BLaER1 (cell line): ENCODE results near the gene GJA5.

Source experiments
- H3K27ac ChIP-seq: shearing (Covaris generic); formaldehyde crosslinking; 2 replicates; pipeline ENCODE4 v1.8.1; 2022
- H3K27me3 ChIP-seq: shearing (Covaris generic); formaldehyde crosslinking; 2 replicates; pipeline ENCODE4 v1.8.1; 2022
- H3K36me3 ChIP-seq: shearing (Covaris generic); formaldehyde crosslinking; 2 replicates; pipeline ENCODE4 v1.8.1; 2022
- H3K4me1 ChIP-seq: shearing (Covaris generic); formaldehyde crosslinking; 2 replicates; pipeline ENCODE4 v1.8.1; 2022
- H3K4me2 ChIP-seq: shearing (Covaris generic); formaldehyde crosslinking; 2 replicates; pipeline ENCODE4 v1.8.1; 2022
- H3K4me3 ChIP-seq: shearing (Covaris generic); formaldehyde crosslinking; 2 replicates; pipeline ENCODE4 v1.8.1; 2022
- H3K9ac ChIP-seq: shearing (Covaris generic); formaldehyde crosslinking; 2 replicates; pipeline ENCODE4 v1.8.1; 2022
- H3K9me3 ChIP-seq: shearing (Covaris generic); formaldehyde crosslinking; 2 replicates; pipeline ENCODE4 v1.8.1; 2022
- H4K20me1 ChIP-seq: shearing (Covaris generic); formaldehyde crosslinking; 2 replicates; pipeline ENCODE4 v1.8.1; 2022
- Cebpa-rat ChIP-seq: shearing (Covaris generic); IDR thresholded peaks from 2 replicates; pipeline ENCODE4 v1.8.1; 2022

GJA5 gene

DNA sequence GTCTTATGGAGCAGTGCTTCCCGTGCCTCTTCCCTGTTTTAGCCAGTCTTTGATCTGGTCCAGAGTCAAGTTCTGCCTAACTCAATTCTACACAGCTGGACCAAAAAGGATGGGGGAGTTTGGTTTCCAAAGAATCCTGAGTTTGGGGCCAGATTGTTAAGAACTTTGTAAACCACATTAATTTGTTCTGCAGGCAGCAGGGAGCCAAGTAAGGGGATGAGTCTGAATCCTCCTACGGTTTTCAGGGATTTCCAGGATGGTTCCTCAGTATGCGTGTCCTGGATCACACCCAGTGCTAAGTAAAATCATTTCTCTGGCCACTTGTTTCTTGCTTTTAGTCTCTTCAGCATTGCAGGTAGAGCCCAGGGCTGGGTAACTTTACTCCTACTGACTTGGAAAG is 26.1 kb upstream of the GJA5 start:
- H3K4me3 ChIP-seq: no peak overlapping the region
- no peaks in the 10 kb centered on the region for H4K20me1 ChIP-seq
- H3K36me3 ChIP-seq: no peaks in the 10 kb centered on the region
- no peak overlapping the region for H3K9ac ChIP-seq
- TF ChIP-seq Cebpa-rat: no peak
- H3K4me1 ChIP-seq: 0 out of 2 replicates have a peak, but pooled peaks cover under 1% of the 10 kb centered on the region
- no peaks in the 10 kb centered on the region for H3K27me3 ChIP-seq
- no peak overlapping the region for H3K27ac ChIP-seq
- no peak overlapping the region for H3K4me2 ChIP-seq
- H3K9me3 ChIP-seq: no peaks in the 10 kb centered on the region

DNA sequence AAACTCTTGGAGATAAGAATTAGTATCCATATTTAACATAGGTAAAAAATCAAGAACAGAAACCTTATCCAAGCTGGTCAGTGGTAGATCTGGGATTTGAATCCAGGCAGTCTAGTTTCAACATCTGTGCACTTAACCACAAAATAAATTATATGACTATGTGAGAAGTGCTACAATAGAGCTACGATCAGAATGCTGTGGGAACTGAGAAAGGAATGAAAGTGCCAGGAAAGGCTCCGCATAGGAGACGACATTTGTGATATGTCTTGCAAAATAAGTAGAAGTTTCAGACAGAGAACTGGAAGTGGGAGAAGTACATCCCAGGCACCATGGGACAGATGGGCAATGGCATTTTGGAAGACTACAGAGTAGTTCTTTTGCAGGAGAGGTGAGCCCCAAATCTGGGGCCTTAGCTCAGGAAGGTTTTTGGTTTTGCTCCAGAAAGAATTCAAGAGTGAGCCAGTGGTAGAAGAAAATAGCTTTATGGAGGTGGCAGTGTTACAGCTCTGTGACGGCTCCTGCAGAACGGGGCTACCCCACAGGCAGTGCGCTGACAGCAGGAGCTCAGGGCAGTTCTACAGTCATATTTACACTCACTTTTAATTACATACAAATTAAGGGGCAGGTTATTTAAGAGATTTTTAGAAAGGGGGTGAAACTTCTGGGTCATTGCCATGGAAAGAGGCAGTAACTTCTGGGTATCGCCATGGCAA is 25.5 kb upstream of the GJA5 start:
- TF ChIP-seq Cebpa-rat: no peak
- H3K27me3 ChIP-seq: no peaks in the 10 kb centered on the region
- no peak overlapping the region for H3K27ac ChIP-seq
- no peak overlapping the region for H3K9ac ChIP-seq
- no peaks in the 10 kb centered on the region for H3K9me3 ChIP-seq
- H3K36me3 ChIP-seq: no peaks in the 10 kb centered on the region
- no peak overlapping the region for H3K4me3 ChIP-seq
- H3K4me2 ChIP-seq: no peak overlapping the region
- H4K20me1 ChIP-seq: no peaks in the 10 kb centered on the region
- H3K4me1 ChIP-seq: 0 out of 2 replicates have a peak, but pooled peaks cover 5% of the 10 kb centered on the region

DNA sequence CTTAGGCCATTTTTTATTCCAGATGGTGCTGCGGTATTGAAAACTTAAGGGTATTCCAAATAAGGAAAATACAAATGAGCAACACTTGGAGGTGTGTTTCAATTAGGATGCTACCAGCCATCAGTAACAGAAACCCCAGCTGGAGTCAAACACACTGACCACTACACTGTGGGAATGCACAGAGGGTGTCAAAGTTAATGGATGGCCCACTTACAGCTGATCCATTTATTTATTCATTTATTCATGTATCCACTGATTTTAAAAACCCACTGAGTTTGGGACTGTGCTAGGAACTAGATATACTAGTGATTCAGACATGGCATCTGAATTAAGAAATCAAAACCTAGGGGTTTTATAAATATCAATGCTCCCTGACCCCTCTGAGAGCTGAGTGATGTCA is 24.5 kb upstream of the GJA5 start:
- no peak overlapping the region for H3K9ac ChIP-seq
- no peak overlapping the region for H3K27ac ChIP-seq
- no peaks in the 10 kb centered on the region for H4K20me1 ChIP-seq
- no peak overlapping the region for H3K4me3 ChIP-seq
- no peak overlapping the region for H3K4me2 ChIP-seq
- H3K4me1 ChIP-seq: 0 out of 2 replicates have a peak, but pooled peaks cover 5% of the 10 kb centered on the region
- no peaks in the 10 kb centered on the region for H3K27me3 ChIP-seq
- H3K36me3 ChIP-seq: no peaks in the 10 kb centered on the region
- no peak for TF ChIP-seq Cebpa-rat
- H3K9me3 ChIP-seq: no peaks in the 10 kb centered on the region

DNA sequence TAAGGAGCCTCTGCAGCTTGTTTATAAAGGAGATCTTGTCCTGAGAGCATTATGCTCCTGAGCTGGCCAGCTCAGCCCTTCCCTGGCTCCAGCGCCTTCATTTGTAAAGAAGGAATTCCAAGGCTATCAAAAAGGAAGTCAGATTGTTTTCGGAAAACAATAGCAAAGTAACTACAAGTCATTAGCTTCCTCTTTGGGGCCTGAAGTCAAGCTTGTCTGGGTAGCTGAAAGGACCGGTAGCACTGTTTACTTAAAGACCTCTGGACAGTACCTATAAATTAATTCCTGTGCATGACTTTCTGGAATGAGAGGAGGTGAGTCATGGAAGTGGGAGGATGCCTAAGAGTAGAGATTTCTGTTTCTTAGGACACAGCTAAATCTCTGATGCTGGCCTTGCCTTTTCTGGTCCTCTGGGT is 20.7 kb upstream of the GJA5 start:
- H3K9me3 ChIP-seq: no peaks in the 10 kb centered on the region
- H3K4me2 ChIP-seq: no peak overlapping the region

DNA sequence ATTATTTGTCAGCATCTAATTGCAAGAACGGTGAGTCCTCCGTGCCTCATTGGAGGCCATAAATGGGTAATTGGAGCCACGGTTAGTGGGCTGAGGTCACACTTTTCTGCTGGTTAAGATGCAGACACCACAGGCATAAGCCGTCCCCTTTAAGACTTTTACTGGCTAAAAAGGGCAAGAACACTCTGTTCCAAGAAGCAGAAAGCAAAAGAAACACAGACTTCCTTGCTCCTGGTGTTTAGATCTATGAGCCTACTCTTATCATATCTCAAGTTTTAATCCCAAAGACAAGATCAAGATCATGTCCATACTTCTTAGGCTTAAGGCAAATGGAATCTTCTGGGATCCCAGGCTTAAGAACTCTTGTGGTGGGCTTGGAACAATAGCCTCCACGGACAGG is 17.3 kb upstream of the GJA5 start:
- no peak for TF ChIP-seq Cebpa-rat
- Histone ChIP-seq H3K9ac (no peak overlapping the region), H3K36me3 (no peaks in the 10 kb centered on the region), H3K9me3 (no peaks in the 10 kb centered on the region), H3K4me1 (peaks cover 15% of the 10 kb centered on the region), H3K4me2 (no peak overlapping the region), H3K4me3 (no peak overlapping the region), H3K27me3 (no peaks in the 10 kb centered on the region), H4K20me1 (no peaks in the 10 kb centered on the region), H3K27ac (no peak overlapping the region)

More for the DNA sequence above, 20.7 kb upstream of the GJA5 start:
- Histone ChIP-seq H3K9ac (no peak overlapping the region), H3K27me3 (no peaks in the 10 kb centered on the region), H3K36me3 (no peaks in the 10 kb centered on the region), H3K27ac (no peak overlapping the region), H4K20me1 (no peaks in the 10 kb centered on the region), H3K4me3 (no peak overlapping the region), H3K4me1 (0 out of 2 replicates have a peak, but pooled peaks cover 5% of the 10 kb centered on the region)
- TF ChIP-seq Cebpa-rat: no peak

DNA sequence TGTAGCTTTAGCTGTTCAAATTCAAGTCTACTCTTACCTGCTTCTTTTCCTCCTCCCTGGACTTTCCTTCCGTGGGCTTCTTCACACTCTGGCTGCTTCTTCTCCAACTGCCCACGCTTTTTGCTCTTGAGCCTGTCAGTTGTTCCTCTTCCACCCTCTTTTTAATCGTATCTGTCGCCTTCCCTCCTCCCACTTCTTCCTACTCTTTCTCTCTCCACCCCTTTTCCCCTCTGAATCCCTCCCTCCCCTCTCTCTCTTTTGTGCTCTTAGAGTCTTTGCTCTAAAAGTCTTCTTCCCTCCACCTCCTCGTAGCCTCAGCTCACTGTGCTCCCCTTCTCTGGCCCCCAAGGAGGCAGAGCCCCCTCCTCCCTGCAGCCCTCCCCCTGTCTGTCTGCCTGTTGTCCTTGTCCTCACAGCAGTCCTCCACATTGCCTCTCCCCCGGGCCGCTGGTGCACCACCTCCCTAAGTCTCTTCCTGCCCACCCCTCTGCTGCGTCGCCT is 12.9 kb upstream of the GJA5 start:
- no peaks in the 10 kb centered on the region for H4K20me1 ChIP-seq
- 0 out of 2 replicates have a peak overlapping the region, but pooled peaks have one; percentile 36 for H3K9ac ChIP-seq
- peak overlapping the region; percentile 16; the same call in 1 of the 2 replicates for H3K27ac ChIP-seq
- no peaks in the 10 kb centered on the region for H3K36me3 ChIP-seq
- H3K4me3 ChIP-seq: no peak overlapping the region
- no peaks in the 10 kb centered on the region for H3K27me3 ChIP-seq
- H3K4me1 ChIP-seq: peaks cover 45% of the 10 kb centered on the region
- no peak for TF ChIP-seq Cebpa-rat
- H3K9me3 ChIP-seq: no peaks in the 10 kb centered on the region
- H3K4me2 ChIP-seq: peak overlapping the region; percentile 84

DNA sequence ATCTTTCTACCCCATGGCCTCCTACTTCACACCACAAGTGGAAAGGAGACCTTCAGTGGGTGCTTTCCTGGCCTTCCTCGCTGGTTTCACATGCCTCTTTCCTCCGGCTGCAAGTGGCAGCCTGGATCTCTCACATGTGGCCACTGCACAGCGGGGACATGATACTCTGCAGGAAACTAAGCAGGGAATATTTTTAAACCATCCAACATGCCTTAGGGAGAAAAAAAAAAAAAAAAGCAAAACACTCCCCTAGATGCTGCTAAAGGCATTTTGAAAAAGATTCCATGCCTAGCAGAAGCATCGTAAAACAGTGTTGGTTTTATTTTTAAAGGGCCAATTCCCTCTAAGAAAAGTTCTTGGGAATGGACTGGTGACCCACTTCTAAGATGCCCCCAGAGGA is 12.2 kb upstream of the GJA5 start:
- Histone ChIP-seq H3K36me3 (no peaks in the 10 kb centered on the region), H3K27me3 (no peaks in the 10 kb centered on the region), H4K20me1 (no peaks in the 10 kb centered on the region), H3K27ac (peak overlapping the region; percentile 67; the same call in 1 of the 2 replicates), H3K4me1 (peaks cover 45% of the 10 kb centered on the region), H3K4me3 (0 out of 2 replicates have a peak overlapping the region, but pooled peaks have one; percentile 16), H3K4me2 (peak overlapping the region; percentile 84), H3K9me3 (no peaks in the 10 kb centered on the region), H3K9ac (no peak overlapping the region)
- no peak for TF ChIP-seq Cebpa-rat

DNA sequence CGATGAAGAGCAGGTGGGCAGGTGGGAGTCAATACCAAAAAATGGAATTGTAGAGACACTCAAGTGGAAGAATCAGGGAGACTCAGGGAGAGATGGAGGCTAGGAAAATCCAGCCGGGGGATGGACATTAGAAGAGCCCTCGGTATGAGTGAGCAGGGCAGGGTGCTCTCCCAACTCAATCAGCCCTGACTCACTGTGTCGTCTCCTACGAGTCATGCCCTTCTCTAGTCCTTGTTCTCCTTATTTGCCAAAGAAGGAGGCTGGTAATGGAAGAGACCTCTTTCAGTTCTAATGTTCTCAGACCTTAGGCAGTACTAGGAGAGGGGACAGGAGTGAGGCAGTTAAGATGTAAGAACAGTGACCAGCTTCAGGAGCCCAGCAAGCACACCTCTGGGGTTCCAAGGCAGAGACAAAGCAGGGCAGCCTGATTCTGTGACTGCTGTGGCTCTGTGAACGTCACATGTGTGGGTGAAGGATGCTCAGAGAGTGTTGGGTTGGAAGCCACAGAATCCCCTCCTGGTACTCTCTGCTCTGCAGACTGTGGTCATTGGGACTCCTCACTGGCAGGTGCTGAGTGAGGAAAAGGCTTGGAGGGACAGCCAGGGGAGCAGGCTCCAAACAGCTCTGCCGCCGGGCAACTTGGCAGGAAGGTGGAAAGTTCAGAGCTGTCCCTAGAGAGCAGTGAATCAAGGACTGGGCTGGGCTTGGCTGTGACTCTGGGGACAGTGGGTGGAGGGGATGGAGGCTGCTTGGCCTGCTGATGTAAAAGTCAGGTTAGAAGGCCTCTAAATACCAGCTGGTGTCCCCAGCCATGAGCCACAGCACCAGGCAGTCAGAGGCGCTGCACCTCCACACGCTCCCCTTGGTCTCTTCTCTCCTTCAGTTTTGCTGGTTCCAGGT is 11.1 kb upstream of the GJA5 start:
- H3K4me2 ChIP-seq: peak overlapping the region; percentile 84

DNA sequence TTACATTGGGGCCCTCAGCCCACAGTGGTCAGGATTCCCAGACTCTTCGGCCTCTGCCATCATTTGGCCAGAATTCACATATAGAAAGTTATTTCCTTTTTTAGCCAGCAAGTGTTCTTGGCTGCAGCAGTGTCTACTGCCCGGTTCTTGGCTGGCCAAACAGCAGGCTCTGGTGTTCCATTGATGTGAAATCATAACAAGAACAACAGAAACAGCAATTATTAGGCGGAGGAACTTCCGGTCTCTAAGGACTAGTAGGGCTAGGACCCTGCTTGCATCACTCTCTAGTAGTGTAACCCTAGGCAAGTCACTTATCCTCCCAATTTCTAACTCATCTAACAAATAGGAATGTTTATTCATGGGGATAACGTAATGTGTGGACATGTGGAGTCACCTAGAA is 8.7 kb upstream of the GJA5 start:
- H3K27me3 ChIP-seq: no peaks in the 10 kb centered on the region
- H3K4me3 ChIP-seq: no peak overlapping the region
- H3K36me3 ChIP-seq: no peaks in the 10 kb centered on the region
- TF ChIP-seq Cebpa-rat: no peak
- H3K9me3 ChIP-seq: no peaks in the 10 kb centered on the region
- no peak overlapping the region for H3K9ac ChIP-seq
- peaks cover 48% of the 10 kb centered on the region for H3K4me1 ChIP-seq
- no peak overlapping the region for H3K4me2 ChIP-seq
- no peak overlapping the region for H3K27ac ChIP-seq
- no peaks in the 10 kb centered on the region for H4K20me1 ChIP-seq

More for the DNA sequence above, 11.1 kb upstream of the GJA5 start:
- H3K27ac ChIP-seq: peak overlapping the region; percentile 67
- H3K9ac ChIP-seq: peak overlapping the region; percentile 11
- H3K27me3 ChIP-seq: no peaks in the 10 kb centered on the region
- no peak for TF ChIP-seq Cebpa-rat
- no peaks in the 10 kb centered on the region for H3K9me3 ChIP-seq
- peaks cover 45% of the 10 kb centered on the region for H3K4me1 ChIP-seq
- no peaks in the 10 kb centered on the region for H3K36me3 ChIP-seq
- H3K4me3 ChIP-seq: peak overlapping the region; percentile 16; the same call in 1 of the 2 replicates
- H4K20me1 ChIP-seq: no peaks in the 10 kb centered on the region

DNA sequence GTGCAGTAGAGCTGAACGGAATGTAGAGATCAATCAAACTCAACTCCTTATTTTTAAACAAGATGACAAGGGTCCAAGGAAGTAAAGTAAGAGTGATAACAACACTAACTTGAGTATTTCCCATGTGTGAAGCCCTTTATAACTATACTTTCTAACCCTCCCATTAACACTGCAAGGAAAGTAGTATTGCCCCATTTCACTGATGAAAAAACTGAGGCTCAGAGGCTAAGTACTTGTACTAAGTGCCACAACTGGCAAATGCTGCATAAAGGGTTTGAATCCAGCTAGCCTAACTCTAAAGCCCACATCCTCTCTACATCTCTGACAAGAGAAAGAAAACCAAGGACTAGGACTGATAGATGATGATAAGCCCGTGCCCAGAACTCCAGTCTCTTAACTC is 8.2 kb upstream of the GJA5 start:
- H3K4me2 ChIP-seq: no peak overlapping the region
- no peaks in the 10 kb centered on the region for H3K36me3 ChIP-seq
- no peaks in the 10 kb centered on the region for H3K27me3 ChIP-seq
- no peak overlapping the region for H3K4me3 ChIP-seq
- no peaks in the 10 kb centered on the region for H3K9me3 ChIP-seq
- no peak for TF ChIP-seq Cebpa-rat
- no peaks in the 10 kb centered on the region for H4K20me1 ChIP-seq
- no peak overlapping the region for H3K27ac ChIP-seq
- no peak overlapping the region for H3K9ac ChIP-seq
- peaks cover 51% of the 10 kb centered on the region for H3K4me1 ChIP-seq
